ENCODE data around the gene ARMC3. TPM values are rescaled to one million over a fixed set of nuclear protein-coding genes. Genes with fewer than 3 reads are reported as not detected.

Gene ARMC3
- polyA plus RNA-seq, 3 donors = not detected

GRCh38 chr10:22977751-22978150, 49.9 kb downstream of the ARMC3 start:
- H3K9ac ChIP-seq (ENCODE audit: insufficient read depth, low read length, poor library complexity, severe bottlenecking) = no peak overlapping the region
- no peaks in the 10 kb centered on the region for H3K27me3 ChIP-seq (ENCODE audit: control insufficient read depth in 2 of 2, insufficient read depth in 2 of 2, low read length in 2 of 2)
- H3K4me2 ChIP-seq (replicated peaks; ENCODE audit: extremely low read depth, low read length, poor library complexity, severe bottlenecking) = no peak overlapping the region
- Mint-ChIP-seq H3K27ac (no peak overlapping the region), H3K9me3 (no peaks in the 10 kb centered on the region), H3K36me3 (no peaks in the 10 kb centered on the region), H3K27me3 (ENCODE audit: low read depth in 3 of 3) (peaks cover 0 to 2% (median 1%) of the 10 kb centered on the region in 3 donors), H3K4me3 (no peak overlapping the region), H3K4me1 (peaks cover 4% of the 10 kb centered on the region)
- no peaks in the 10 kb centered on the region for H3K79me2 ChIP-seq (ENCODE audit: insufficient read depth, low read length)
- H3K9me3 ChIP-seq (replicated peaks in 1 of 2; ENCODE audit: control insufficient read depth in 1 of 2, insufficient read depth in 1 of 2, low read length in 2 of 2) = no peaks in the 10 kb centered on the region
- H3K4me1 ChIP-seq (ENCODE audit: control insufficient read depth in 1 of 2, insufficient read depth in 2 of 2, low read length in 2 of 2) = no peaks in the 10 kb centered on the region
- no peaks in the 10 kb centered on the region for H3K36me3 ChIP-seq (replicated peaks in 1 of 2; ENCODE audit: control insufficient read depth in 1 of 2, insufficient read depth in 2 of 2, low read length in 2 of 2)
- WGBS (ENCODE audit: insufficient coverage) = no CpG with 5 or more reads among the region's 1 CpG
- no peaks in the 10 kb centered on the region for H4K20me1 ChIP-seq (ENCODE audit: insufficient read depth, low read length)
- H2AFZ ChIP-seq (ENCODE audit: insufficient read depth, low read depth, low read length, poor library complexity, severe bottlenecking) = no peak overlapping the region
- H3K4me3 ChIP-seq (replicated peaks in 1 of 3; ENCODE audit: low read depth in 2 of 3, low read length in 3 of 3) = no peak overlapping the region
- intact Hi-C loops (cut with micrococcal nuclease) = no loop called here
- TF ChIP-seq CTCF (IDR thresholded peaks at IDR 0.05) = no peak
- no peak for DNase-seq
- H3K27ac ChIP-seq (ENCODE audit: low read depth in 1 of 2, low read length in 2 of 2) = no peak overlapping the region

- H3K27ac Mint-ChIP-seq = no peak overlapping the region
- H4K20me1 ChIP-seq (ENCODE audit: insufficient read depth, low read length) = no peaks in the 10 kb centered on the region
- DNase-seq = no peak
- no peaks in the 10 kb centered on the region for H3K27me3 ChIP-seq (ENCODE audit: control insufficient read depth in 2 of 2, insufficient read depth in 2 of 2, low read length in 2 of 2)
- no peaks in the 10 kb centered on the region for H3K9me3 ChIP-seq (replicated peaks in 1 of 2; ENCODE audit: control insufficient read depth in 1 of 2, insufficient read depth in 1 of 2, low read length in 2 of 2)
- no peak overlapping the region for H3K4me2 ChIP-seq (replicated peaks; ENCODE audit: extremely low read depth, low read length, poor library complexity, severe bottlenecking)
- no peak overlapping the region for H3K9ac ChIP-seq (ENCODE audit: insufficient read depth, low read length, poor library complexity, severe bottlenecking)
- H3K79me2 ChIP-seq (ENCODE audit: insufficient read depth, low read length) = no peaks in the 10 kb centered on the region
- no peak overlapping the region for H3K27ac ChIP-seq (ENCODE audit: low read depth in 1 of 2, low read length in 2 of 2)
- H3K4me1 ChIP-seq (ENCODE audit: control insufficient read depth in 1 of 2, insufficient read depth in 2 of 2, low read length in 2 of 2) = no peaks in the 10 kb centered on the region
- no peaks in the 10 kb centered on the region for H3K9me3 Mint-ChIP-seq
- no peaks in the 10 kb centered on the region for H3K36me3 Mint-ChIP-seq
- intact Hi-C loops (cut with micrococcal nuclease) = no loop called here
- H2AFZ ChIP-seq (ENCODE audit: insufficient read depth, low read depth, low read length, poor library complexity, severe bottlenecking) = no peak overlapping the region
- no peak overlapping the region for H3K4me3 Mint-ChIP-seq
- peaks cover 0 to 1% (median 0%) of the 10 kb centered on the region in 3 donors for H3K27me3 Mint-ChIP-seq (ENCODE audit: low read depth in 3 of 3)
- H3K4me3 ChIP-seq (replicated peaks in 1 of 3; ENCODE audit: low read depth in 2 of 3, low read length in 3 of 3) = no peak overlapping the region
- no peaks in the 10 kb centered on the region for H3K36me3 ChIP-seq (replicated peaks in 1 of 2; ENCODE audit: control insufficient read depth in 1 of 2, insufficient read depth in 2 of 2, low read length in 2 of 2)
- TF ChIP-seq CTCF (IDR thresholded peaks at IDR 0.05) = no peak
- WGBS (ENCODE audit: insufficient coverage) = no CpG with 5 or more reads among the region's 2 CpGs
- peaks cover 4% of the 10 kb centered on the region for H3K4me1 Mint-ChIP-seq
These were observed 50.4 kb downstream of the ARMC3 start for GRCh38 chr10:22978287-22978686.
